GM11168 (cell line): Measurements from ENCODE around the gene SHF.
"Not testable (repeated sequence)": the region's sequence is repeated elsewhere in the genome, so short reads cannot be mapped to it uniquely, and the experiment has no call there.

Source experiments
- in situ Hi-C: fragments of 300-500 bp; cut with MboI; formaldehyde crosslinking; loops from one replicate; pipeline ENCODE4 v1.12.0; 2022; ENCODE audit warnings: low sequenced_read_pairs; ENCODE audit not compliant: unreplicated experiment

The SHF gene, protein sequence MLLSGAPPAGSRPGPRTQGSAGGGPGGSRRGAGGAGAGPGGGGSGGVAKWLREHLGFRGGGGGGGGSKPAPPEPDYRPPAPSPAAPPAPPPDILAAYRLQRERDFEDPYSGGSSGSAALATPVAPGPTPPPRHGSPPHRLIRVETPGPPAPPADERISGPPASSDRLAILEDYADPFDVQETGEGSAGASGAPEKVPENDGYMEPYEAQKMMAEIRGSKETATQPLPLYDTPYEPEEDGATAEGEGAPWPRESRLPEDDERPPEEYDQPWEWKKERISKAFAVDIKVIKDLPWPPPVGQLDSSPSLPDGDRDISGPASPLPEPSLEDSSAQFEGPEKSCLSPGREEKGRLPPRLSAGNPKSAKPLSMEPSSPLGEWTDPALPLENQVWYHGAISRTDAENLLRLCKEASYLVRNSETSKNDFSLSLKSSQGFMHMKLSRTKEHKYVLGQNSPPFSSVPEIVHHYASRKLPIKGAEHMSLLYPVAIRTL

DNA sequence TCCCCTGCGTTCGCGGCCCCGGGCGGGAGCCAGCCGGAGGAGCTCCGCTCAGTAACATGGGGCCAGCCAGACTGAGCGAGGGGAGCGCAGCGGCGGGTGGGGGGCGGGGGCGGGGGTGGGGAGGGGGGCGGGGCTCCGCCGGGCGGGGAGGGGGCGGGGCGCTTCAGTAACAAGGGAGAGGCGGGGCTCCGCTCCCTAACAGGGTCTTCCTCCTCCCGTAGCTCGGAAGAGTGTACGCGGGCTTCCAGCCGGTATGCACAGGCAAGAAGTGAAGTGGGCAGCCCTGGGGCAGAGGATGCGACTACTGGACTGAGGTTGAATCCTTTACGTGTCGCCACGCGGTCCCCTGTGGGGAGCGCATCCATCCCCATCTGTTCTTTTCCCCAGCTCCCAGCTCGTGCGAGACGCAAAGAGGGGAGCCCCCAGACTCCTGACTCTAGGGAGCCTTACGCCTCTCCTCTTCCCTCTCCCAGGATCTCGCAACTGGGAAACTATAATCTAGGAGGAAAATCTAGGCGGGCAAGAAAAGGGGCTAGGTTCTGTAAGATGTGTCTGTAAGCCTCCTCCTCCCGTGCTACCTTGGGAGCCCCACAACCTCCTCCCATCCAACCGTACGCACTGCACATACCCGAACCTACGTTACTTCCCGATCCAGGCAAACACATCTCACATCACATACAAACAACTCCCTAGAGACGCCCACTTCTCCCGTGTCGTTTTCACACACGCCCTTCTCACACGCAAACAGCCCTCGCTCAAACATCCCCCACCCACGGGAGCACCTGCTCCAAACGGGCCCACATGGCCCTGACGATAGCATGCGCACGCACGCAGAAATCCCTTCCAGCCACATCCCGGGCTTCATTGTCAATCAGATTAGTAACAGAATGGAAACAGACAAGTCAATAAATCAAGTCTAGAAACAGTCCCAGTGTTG lies at the start of gene SHF:
Gene SHF, minus strand, starts transcription at position 73 of the 937 bp plus-strand sequence. Its CDS starts 15 bp downstream, at position 58.
- in situ Hi-C loops: no loop called here

DNA sequence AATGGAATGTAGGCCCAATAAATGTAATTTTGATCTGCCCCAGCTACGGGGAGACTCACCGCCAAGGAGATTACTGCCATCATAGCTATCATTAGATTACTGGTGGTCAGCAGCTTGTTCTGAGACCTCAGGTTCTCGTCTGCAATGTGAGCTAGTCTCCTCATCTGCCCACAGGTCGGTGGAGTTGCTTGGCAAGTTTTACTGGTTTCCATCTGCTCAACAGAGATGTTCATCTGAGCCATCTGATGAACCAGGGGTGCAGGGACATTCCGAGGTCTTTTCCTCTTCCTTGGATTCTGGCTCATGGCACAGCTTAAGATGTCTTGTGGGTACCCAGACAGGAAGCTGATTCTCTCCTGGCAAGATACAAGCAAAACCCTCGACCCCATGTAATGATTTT lies 49.0 kb upstream of the SHF start:
- in situ Hi-C loops: not testable (repeated sequence)

DNA sequence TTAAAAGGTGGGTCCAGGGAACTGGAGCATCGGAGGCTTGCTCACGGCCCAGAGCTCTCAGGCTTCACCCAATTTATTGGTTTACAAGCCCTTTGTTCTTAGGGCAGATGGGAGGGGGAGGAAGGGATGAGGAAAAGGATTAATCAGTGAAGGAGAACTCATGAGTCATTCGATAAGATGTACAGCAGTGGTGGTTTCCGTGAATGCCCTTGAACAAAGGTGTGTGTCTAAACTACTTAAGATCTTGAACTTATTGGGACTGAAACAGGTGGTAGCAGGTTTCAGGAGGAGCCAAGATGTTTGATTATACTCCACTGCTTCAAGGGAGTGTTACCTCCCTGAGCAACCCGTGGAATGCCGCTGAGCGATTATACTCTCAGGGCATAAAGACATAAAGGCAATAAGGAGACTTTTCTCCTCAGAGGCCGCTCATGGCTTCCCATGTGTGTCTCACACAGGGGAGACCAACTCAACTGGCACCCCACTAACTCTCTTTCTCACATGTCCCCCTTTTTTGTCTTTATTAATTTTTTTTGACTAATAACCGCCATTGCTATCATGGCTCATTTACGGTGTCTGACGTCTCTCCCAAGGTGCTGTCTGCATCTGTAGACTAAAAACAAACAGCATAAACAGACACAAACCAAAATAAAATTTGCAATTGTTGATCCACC lies 46.9 kb upstream of the SHF start:
- in situ Hi-C loops: no loop called here

DNA sequence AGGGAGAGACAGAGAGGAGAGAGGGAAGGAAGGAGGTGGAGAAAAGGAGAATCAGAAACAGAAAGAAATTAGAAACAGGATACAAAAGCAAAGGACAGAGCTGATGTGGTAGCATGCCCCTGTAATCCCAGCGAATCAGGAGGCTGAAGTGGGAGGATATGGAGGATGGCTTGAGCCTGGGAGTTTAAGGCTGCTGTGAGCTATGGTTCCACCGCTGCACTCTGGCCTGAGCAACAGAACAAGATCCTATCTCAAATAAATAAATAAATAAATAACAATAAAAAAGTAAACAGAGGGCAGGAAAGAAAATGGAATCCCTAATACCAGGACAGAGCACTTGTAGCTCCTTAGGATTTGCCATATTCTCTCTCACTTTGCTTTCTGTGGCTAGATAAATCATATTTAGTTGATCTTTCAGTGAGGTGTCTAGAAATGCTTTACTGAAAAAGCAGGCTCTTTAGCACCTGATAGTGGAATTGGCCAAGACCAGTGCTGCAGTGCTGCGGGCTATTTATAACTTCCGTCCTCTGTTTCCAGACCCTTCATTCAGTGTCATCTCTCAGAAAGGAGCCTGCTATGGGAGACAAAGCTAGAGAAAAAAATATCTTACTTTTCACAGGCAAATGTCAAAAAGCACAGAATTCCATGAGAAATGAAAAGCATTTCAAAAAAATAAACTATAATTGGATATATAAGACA lies 44.2 kb upstream of the SHF start:
- in situ Hi-C loops: no loop called here

DNA sequence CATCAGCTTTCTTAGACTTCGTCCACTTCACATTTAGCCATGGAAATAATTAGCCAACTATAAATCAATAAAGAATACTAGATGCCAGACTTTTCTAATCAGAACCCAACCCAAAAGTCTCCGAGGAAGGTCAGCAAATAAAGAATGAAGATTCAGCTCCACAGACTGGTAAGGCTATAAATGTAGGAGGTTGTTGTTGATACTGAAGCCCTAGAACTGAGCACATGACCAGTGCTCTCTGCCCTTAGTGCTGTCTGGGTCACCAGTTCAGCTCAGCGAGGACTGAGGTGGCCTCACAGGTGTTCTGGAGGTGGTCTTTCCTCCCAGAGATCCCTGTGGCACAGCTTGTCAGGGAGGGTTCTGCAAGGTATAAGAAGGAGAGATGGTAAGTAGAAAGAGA lies 43.4 kb upstream of the SHF start:
- in situ Hi-C loops: no loop called here

DNA sequence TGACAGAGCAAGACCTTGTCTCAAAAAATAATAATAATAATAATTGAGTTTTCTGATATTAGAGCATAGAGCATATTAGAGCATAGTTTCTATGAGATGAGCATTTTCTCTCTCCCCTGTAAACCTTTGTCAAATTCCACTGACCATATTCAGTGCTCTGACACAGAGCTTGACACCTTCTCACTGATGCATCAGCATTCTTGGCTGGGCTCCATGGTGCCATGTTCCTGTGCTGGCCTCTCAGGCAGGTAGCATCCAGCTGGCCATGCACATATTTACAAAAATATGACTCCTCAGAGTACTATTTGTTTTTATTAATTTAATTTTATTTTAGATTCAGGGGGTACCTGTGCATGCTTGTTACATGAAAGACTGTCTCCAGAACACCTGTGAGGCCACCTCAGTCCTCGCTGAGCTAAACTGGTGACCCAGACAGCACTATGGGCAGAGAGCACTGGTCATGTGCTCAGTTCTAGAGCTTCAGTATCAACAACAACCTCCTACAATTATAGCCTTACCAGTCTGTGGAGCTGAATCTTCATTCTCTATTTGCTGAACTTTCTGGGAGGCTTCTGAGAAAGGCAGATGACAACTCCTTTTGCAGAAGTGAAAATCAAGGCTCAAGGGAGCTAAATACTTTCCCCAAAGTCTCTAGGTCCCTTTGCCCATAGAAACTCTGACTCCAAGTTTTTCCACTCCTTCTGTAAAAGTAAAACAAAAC lies 42.6 kb upstream of the SHF start:
- in situ Hi-C loops: no loop called here

DNA sequence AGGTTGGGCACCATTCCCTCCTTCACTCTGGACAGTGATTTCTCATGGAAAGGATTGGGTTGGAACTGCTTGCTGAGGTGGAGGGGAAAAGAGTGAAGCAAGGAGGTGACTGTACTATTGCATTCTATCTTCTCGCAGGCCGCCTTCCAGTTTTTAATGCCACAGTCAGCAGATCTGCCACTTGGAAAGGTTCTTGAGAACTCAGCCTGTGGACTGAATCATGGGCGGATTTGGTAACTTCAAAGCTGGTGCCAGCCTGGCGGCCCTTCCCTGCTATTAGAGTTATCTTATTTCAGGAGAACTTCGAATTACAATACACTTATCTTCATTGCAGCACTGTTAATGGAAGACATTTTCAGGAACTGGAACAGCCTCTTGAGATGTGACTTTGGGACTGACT lies 41.2 kb upstream of the SHF start:
- in situ Hi-C loops: no loop called here

DNA sequence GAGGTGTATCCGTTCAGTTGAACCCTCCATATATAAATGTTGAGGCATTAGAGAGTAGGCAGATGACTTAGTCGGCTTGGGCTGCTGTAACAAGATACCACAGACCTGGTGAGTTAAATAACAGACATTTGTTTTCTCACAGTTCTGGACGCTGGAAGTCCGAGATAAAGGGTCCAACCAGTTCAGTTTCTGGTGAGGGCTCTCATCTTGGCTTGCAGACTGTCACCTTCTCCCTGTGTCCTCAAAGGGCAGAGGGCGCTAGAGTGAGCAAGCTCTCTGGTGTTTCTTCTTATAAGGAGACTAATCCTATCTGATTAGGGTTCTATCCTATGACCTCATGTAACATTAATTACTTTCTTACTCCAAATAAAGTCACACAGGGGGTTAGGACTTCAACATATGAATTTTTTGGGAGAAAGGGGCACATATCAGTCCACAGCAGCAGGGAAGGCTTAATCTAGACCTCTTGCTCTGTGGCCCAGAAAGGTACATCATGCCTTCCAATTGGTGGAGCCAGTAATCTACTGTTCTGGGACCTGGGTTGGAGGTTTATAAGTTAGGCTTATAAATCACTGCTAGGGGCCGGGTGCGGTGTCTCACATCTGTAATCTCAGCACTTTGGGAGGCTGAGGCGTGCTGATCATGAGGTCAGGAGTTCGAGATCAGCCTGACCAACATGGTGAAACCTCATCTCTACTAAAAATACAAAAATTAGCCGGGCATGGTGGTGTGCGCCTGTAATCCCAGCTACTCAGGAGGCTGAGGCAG lies 37.9 kb upstream of the SHF start:
- in situ Hi-C loops: no loop called here

DNA sequence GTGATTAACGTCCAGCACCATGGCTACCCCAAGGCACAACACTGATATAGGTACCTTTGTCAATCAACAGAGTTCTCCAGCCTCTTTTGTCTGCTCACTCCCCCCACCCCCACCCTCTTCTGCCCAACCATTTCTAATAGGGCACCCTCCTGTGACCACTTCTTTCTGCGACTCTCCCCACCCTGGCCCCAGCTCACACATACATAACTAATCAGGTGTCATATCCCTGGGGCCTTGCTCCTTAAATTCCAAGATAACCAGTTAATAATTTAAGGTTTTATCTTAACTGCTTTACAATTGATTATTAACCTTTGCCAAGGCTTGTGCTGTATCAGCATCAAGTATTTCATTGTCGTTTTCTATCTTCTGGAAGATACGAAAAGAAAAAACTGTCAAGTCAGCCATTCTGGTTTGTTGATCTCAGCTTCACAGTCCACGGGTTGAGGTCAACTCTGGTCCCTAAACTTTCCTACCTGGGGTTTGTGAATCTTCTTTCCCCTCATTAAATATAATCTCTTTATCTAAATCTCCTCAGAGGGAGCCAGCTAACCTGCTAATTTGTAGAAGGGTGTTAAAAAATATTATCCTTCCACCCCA lies 37.0 kb upstream of the SHF start:
- in situ Hi-C loops: no loop called here

DNA sequence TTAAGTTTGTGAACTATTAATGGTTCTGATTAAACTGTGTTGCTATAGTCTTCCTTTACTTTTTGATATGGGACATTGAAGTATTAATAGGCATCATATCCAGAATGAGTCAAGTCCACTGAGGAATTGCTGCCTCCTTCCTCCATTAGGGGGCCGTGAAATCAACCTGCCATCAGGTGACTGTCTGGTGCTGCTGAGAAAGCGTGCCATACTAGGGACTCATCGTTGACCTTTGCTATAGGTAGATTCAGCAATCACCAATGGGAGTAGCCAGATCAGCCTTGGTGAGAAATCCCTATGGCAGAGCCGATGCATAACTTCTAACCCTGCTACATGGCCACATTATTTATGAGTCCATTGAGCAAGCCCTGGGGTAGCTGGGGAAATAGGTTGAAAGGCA lies 34.2 kb upstream of the SHF start:
- in situ Hi-C loops: no loop called here

DNA sequence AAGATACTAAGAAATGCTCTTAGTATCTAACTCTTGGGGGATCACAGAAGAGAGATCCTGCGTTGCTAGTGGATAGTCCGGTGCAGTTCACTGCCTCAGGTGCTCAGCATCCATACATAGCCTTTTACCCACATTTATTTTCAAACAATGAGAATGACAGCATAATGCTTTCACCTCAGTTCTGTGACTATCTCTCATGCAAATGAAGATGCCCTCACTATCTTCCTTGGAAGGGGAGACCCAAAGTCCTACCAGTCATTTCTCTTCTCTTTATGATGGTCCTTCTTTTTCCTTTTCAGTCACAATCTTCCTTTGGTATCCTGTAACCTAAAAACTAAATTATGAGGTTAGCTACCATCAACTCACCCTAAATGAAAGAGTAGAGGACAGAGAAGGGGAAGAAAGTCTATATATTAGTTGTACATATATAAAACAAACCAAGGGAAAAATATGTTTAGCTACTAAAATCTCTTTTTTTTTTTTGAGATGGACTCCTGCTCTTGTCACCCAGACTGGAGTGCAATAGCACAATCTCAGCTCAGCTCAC lies 33.4 kb upstream of the SHF start:
- in situ Hi-C loops: no loop called here

DNA sequence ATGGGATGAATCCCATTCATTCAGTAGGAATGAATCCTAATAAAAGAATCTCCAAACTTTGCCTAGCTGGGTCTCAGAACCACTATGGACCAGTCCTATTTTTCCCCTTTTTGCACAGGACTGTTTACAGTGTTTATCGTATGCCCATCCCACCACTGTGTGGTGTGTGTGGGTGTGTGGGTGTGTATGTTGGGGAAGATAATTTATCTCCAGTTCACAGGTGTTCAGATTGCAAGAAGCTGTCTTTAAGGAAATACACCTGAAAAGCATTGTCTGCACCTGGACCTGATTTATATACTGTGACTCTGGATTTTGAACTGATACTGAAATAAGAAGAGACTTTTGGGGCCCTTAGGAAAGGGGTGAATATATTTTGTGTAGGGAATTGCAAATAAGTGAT lies 24.7 kb upstream of the SHF start:
- in situ Hi-C loops: no loop called here

DNA sequence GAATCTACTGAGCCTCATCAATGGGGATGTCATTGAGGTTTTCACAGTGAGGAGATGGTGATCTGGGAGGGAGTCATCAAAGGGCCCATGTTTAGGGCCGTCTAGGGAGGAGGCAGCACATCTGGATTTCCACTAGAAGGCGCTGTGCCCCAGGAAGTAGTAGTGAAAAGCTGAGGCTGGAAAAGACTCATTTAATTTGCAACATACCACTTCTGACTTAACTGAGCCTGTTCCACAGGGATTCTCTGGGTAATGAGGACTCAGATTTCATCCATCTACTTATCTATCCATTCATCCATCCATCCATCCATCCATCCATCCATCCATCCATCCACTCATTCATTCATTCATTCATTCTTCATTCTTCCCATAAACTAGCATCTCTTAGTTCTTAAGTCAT lies 17.4 kb upstream of the SHF start:
- in situ Hi-C loops: loop anchor here (5.0 kb wide), 1 partner anchor 187 kb away; no protein-coding TSS in a partner anchor

DNA sequence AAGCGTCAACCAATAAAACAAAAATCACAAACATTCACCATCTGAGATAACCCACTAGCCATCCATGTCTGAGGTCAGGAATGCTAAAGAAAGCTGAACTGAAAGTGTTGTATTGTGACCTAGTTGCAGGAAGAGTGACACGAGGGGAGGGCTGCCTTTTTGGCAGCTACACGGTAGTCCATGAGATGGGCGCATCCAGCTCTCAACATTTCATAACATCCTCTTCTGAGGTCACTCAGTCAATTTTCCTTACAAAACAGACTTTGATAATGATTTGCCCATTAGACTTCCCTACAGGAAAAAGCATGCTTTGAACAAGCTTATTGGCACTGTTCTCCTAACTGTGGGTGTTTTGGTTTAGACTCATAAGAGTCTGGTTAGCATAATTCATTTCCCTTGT lies 15.4 kb upstream of the SHF start:
- in situ Hi-C loops: no loop called here

DNA sequence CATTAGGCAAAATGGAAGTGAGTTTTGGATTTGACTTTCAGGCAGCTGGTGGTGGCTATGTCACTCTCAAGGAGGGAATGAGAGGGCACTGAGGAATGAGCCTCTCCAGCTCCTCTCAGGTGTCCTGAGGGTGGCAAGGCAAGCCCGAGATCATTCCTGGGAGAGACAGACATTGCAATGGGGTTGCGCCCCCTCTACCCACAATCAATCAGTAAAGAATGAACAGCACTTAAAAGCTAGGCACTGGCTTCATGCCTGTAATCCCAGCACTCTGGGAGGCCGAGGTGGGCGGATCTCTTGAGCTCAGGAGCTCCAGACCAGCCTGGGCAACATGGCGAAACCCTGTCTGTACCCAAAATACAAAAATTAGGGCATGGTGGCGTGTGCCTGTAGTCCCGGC lies 14.1 kb upstream of the SHF start:
- in situ Hi-C loops: no loop called here

DNA sequence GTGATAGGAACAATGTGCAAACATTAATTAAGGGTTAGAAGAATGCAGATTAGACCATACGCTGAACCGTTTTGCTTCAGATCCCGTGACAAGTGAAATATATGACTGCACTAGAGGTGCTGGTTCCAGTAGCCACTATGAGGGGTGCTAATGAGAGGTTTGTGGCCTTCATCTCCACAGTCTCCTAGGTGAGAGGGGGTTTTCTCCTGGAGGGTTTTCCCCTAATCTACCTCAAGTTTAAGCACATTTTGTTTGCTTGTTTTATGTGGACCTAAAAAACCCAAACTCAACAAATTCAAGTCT lies 13.7 kb upstream of the SHF start:
- in situ Hi-C loops: no loop called here

DNA sequence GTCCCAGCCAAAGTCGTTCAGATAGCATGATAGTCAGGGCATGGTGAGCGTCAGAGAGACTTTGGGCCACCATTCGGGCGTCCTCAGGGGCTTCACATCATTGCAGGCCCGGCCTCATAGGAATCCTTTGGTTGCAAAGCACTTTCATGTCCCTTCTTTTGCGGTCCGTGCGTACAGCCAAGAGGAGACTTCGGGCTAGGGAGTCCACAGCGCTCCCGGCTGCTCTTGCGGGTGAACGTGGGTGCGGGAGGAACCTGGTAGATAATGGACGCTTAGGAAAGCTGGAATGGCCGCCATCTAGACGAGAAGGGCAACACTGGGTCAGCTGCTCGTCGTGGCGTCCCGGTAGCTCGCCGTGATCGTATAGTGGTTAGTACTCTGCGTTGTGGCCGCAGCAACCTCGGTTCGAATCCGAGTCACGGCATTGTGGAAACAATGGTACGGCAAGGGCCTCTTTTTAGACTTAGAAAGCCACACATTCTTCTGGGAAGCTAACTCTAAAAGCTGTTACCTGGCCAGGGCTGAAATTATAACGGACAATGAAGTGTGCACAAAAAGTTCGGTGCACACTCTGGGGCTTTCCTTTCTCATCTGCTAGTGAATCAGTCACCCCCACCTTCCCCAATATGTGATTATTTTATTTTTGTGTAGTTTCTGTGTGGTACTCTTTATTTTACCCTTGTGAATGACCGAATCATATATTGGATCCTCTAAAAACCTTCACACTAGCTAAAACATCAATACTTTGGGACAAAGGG lies 13.2 kb upstream of the SHF start:
- in situ Hi-C loops: no loop called here
